ENCODE results near the gene PROM2. TPM values are rescaled to one million over a fixed set of nuclear protein-coding genes. Genes with fewer than 3 reads are reported as not detected.

PROM2 gene
- total RNA-seq, 1 donor from 2014 or later, result 6.0 TPM

- H3K9me3 ChIP-seq, result no peaks in the 10 kb centered on the region
- DNase-seq (no peak), ATAC-seq (peak in 1 of 2 donors; percentile 5)
- no peaks in the 10 kb centered on the region for H3K4me1 ChIP-seq
- H3K4me3 ChIP-seq, result no peak overlapping the region
- intact Hi-C loops (cut with DNase I), result no loop called here
- H3K27ac ChIP-seq, result no peak overlapping the region
- H3K27me3 ChIP-seq (ENCODE audit: low read depth), result no peaks in the 10 kb centered on the region
- H3K36me3 ChIP-seq, result no peaks in the 10 kb centered on the region
- TF ChIP-seq, protein P1, sequence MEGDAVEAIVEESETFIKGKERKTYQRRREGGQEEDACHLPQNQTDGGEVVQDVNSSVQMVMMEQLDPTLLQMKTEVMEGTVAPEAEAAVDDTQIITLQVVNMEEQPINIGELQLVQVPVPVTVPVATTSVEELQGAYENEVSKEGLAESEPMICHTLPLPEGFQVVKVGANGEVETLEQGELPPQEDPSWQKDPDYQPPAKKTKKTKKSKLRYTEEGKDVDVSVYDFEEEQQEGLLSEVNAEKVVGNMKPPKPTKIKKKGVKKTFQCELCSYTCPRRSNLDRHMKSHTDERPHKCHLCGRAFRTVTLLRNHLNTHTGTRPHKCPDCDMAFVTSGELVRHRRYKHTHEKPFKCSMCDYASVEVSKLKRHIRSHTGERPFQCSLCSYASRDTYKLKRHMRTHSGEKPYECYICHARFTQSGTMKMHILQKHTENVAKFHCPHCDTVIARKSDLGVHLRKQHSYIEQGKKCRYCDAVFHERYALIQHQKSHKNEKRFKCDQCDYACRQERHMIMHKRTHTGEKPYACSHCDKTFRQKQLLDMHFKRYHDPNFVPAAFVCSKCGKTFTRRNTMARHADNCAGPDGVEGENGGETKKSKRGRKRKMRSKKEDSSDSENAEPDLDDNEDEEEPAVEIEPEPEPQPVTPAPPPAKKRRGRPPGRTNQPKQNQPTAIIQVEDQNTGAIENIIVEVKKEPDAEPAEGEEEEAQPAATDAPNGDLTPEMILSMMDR (IDR thresholded peaks at IDR 0.05), result no peak
Measured at GRCh38 chr2:95317123-95317500, 42.9 kb downstream of the PROM2 start.

DNA sequence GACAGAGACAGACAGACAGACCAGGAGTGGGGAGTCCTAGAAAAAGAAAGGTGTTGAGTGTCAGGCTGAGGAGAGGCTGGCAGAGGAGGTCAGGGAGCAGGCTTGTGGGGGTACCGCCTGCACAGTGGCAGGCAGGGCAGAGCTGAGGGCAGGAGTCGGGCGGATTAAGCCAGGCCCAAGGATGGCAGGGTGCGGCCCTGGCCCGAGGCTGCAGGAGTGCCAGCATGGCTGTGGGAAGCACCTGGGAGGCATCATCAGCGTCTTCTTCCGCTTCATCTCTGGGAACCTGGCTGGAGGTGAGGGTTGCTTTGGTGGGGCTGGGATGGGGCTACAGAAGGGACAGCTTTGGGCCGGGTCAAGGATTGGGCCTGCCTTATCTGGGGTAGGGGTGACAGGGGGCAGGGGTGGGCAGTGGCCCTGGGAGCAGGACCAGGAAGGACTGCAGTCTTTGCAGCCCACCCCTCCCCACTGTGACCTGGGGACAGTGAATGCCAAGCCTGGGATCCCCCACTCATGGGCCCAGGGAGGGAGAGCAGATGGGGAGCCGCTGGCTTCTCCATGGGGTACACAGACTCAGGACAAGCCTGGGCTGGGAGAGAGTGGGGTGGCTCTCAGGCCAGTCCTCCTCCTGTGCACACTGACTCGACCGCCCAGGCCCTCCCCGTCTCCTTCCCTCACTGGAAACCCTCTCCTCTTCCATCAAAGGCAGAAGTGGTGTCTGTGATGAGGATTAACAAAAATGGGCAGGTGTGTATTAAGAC is 43.6 kb downstream of the PROM2 start:
- Histone ChIP-seq H3K4me1 (no peaks in the 10 kb centered on the region), H3K4me3 (no peak overlapping the region), H3K27me3 (ENCODE audit: low read depth) (no peaks in the 10 kb centered on the region), H3K27ac (no peak overlapping the region), H3K36me3 (no peaks in the 10 kb centered on the region), H3K9me3 (no peaks in the 10 kb centered on the region)
- no peak for DNase-seq
- TF ChIP-seq, protein P1 (IDR thresholded peaks at IDR 0.05), result no peak
- ATAC-seq, result no peak
- intact Hi-C loops (cut with DNase I), result no loop called here

GRCh38 chr2:95318431-95319220 is 44.4 kb downstream of the PROM2 start:
- Histone ChIP-seq H3K4me3 (no peak overlapping the region), H3K9me3 (no peaks in the 10 kb centered on the region), H3K36me3 (no peaks in the 10 kb centered on the region), H3K4me1 (no peaks in the 10 kb centered on the region), H3K27ac (no peak overlapping the region), H3K27me3 (ENCODE audit: low read depth) (no peaks in the 10 kb centered on the region)
- DNase-seq (no peak), ATAC-seq (no peak)
- intact Hi-C loops (cut with DNase I), result no loop called here
- TF ChIP-seq, protein P1 (IDR thresholded peaks at IDR 0.05), result no peak

GRCh38 chr2:95319481-95320343 is 45.5 kb downstream of the PROM2 start:
- no peak overlapping the region for H3K27ac ChIP-seq
- no peaks in the 10 kb centered on the region for H3K4me1 ChIP-seq
- ATAC-seq, result no peak
- intact Hi-C loops (cut with DNase I), result no loop called here
- TF ChIP-seq, protein P1 (IDR thresholded peaks at IDR 0.05), result no peak
- H3K4me3 ChIP-seq, result no peak overlapping the region
- H3K27me3 ChIP-seq (ENCODE audit: low read depth), result no peaks in the 10 kb centered on the region
- no peak for DNase-seq
- H3K36me3 ChIP-seq, result no peaks in the 10 kb centered on the region
- H3K9me3 ChIP-seq, result no peaks in the 10 kb centered on the region

- no peak overlapping the region for H3K27ac ChIP-seq
- TF ChIP-seq, protein P1 (IDR thresholded peaks at IDR 0.05), result no peak
- no peaks in the 10 kb centered on the region for H3K4me1 ChIP-seq
- ATAC-seq (no peak), DNase-seq (no peak)
- intact Hi-C loops (cut with DNase I), result no loop called here
- no peaks in the 10 kb centered on the region for H3K27me3 ChIP-seq (ENCODE audit: low read depth)
- no peak overlapping the region for H3K4me3 ChIP-seq
- H3K36me3 ChIP-seq, result no peaks in the 10 kb centered on the region
- H3K9me3 ChIP-seq, result no peaks in the 10 kb centered on the region
Measured at GRCh38 chr2:95320344-95320712, 46.1 kb downstream of the PROM2 start.
